ENCODE results near the gene EIF1B.

- TF ChIP-seq CTCF (IDR thresholded peaks at IDR 0.05), result no peak
- TF ChIP-seq POLR2A (IDR thresholded peaks at IDR 0.05), result no peak
Measured at GRCh38 chr3:40298075-40298474, 11.4 kb upstream of the EIF1B start.

All from transverse colon (tissue), 3 donors.